Tibial nerve (tissue), 3 donors: ENCODE measurements around the gene RNF214.

ENCODE experiments used
- POLR2A ChIP-seq, 2 donors: fragments of 450-650 bp; IDR thresholded peaks; one replicate each; pipeline ENCODE4 v1.6.1; 2017; ENCODE audit warnings: antibody characterized with exemption in 2 of 2, mild to moderate bottlenecking in 2 of 2, moderate library complexity in 2 of 2
- TF ChIP-seq, protein P1 (sequence below), 5 experiments: fragments of 200-600 bp in 3 of 5; fragments of 450-650 bp in 2 of 5; sonication (generic) in 3 of 5; IDR thresholded peaks; one replicate each; pipeline ENCODE4 v1.5.1; 2016 to 2019; ENCODE audit warnings: antibody characterized with exemption in 5 of 5, mild to moderate bottlenecking in 3 of 5, moderate library complexity in 2 of 5

DNA sequence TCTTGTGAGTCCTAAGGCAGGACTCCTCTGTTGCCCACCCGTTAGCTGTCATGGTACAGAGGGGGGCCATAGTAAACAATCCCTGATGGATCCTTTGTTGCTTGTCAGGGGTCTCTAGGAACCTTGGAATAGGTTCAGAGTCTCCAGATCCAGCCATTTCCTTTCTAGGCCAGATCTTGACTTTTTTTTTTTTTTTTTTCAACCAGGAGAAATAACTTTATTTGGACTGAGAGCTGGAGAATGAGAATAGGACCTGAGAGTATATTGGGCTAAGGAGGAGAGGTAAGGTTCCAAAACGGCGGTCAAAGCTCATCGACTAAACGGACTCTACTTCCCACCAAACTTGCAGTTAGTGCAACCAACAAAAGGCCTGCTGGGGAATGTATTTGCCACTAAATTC is 102.9 kb downstream of the RNF214 start:
- TF ChIP-seq, protein P1, sequence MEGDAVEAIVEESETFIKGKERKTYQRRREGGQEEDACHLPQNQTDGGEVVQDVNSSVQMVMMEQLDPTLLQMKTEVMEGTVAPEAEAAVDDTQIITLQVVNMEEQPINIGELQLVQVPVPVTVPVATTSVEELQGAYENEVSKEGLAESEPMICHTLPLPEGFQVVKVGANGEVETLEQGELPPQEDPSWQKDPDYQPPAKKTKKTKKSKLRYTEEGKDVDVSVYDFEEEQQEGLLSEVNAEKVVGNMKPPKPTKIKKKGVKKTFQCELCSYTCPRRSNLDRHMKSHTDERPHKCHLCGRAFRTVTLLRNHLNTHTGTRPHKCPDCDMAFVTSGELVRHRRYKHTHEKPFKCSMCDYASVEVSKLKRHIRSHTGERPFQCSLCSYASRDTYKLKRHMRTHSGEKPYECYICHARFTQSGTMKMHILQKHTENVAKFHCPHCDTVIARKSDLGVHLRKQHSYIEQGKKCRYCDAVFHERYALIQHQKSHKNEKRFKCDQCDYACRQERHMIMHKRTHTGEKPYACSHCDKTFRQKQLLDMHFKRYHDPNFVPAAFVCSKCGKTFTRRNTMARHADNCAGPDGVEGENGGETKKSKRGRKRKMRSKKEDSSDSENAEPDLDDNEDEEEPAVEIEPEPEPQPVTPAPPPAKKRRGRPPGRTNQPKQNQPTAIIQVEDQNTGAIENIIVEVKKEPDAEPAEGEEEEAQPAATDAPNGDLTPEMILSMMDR (IDR thresholded peaks at IDR 0.05) = no peak
- TF ChIP-seq POLR2A (IDR thresholded peaks at IDR 0.05) = no peak
